PC-3 (cell line): ENCODE measurements around the gene CD3E.

ENCODE experiments used
- EZH2phosphoT487 ChIP-seq: fragments of 300-600 bp; sonication (generic); IDR thresholded peaks from 2 replicates; pipeline ENCODE4 v1.6.1; 2018; ENCODE audit warnings: mild to moderate bottlenecking, antibody characterized with exemption, low read length, borderline replicate concordance
- TF ChIP-seq, protein P1 (sequence below): fragments of 300-600 bp; sonication (generic); conservative IDR thresholded peaks from 2 replicates; pipeline ENCODE4 v1.5.1; 2017; ENCODE audit warnings: antibody characterized with exemption, low read depth, mild to moderate bottlenecking, low read length

DNA sequence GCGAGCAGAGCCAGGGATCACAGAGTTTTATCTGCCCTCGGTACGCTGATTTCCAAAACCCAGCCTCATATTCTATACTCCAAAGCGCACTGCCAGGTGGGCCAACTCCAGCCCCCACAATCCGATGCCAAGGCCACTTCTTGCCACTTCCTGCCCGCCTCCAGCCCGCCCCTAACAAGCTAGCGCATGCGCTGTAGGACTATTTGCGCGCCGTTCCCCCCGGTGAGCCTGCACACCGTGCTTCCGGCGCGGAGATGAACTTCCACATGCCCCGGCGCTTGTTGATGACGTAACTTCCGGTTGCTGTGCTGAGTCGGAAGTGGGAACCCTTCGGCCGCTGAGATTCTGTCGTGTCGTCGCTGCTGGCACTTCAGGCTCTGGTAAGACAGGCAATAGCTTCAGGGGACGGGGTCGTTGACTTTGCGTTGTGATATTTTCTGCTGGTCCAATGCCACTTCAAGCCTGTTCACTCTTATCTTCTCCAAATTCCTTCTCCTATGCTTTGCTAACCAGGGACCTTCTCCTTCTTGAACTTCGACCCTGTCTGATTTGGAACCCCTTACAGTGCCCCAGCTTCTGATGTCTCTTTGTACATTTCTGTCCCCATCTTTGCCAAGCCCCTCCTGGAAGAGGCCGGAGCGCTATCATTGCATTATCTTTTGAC is 54.9 kb downstream of the CD3E start, which contains the start of gene UBE4A:
- TF ChIP-seq, protein P1, sequence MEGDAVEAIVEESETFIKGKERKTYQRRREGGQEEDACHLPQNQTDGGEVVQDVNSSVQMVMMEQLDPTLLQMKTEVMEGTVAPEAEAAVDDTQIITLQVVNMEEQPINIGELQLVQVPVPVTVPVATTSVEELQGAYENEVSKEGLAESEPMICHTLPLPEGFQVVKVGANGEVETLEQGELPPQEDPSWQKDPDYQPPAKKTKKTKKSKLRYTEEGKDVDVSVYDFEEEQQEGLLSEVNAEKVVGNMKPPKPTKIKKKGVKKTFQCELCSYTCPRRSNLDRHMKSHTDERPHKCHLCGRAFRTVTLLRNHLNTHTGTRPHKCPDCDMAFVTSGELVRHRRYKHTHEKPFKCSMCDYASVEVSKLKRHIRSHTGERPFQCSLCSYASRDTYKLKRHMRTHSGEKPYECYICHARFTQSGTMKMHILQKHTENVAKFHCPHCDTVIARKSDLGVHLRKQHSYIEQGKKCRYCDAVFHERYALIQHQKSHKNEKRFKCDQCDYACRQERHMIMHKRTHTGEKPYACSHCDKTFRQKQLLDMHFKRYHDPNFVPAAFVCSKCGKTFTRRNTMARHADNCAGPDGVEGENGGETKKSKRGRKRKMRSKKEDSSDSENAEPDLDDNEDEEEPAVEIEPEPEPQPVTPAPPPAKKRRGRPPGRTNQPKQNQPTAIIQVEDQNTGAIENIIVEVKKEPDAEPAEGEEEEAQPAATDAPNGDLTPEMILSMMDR, result no peak
- no peak for TF ChIP-seq EZH2phosphoT487
